Measurements from ENCODE around the gene PMP22. TPM values are rescaled to one million over a fixed set of nuclear protein-coding genes. Genes with fewer than 3 reads are reported as not detected.

The PMP22 gene
- total RNA-seq, 3 donors from 2014 or later (not counting 1 experiment from before 2014, with no cell fraction given): 5.7 TPM; not detected in 2

DNA sequence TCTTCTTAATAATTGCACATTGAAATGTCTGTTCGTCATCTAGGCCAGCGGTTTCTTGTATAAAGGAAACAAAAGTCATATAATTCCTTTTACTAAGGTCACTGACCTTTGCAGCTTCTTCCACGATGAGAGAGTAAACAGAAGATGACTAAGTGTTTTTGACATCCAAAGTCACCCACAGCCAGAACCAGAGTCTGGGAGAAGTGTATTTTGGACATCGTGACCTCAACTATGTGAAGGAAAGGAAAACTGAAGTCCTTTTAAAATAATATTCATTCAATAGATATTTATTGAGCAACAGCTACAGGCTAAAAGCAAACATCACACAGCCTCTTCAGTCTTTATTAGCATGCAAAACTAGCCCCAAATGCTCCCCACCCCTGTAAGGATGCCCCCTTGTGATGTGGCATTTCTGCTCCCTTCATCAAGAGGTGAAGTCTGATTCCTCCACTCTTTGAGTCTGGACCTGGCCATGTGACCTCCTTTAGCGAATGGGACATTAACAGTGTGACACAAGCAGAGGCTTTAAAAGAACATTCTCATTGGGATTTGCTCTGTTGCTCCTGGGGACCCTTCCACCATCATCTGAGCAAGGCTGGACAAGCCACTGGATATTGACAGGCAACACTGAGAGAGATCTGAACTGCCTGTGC is 8.1 kb upstream of the PMP22 start:
- H3K36me3 ChIP-seq (ENCODE audit: control insufficient read depth, insufficient read depth, low read length): no peaks in the 10 kb centered on the region
- no peak overlapping the region for H3K4me3 Mint-ChIP-seq
- H3K36me3 Mint-ChIP-seq: no peaks in the 10 kb centered on the region
- no peak for DNase-seq
- H3K9me3 ChIP-seq (ENCODE audit: control insufficient read depth, insufficient read depth, low read length): no peaks in the 10 kb centered on the region
- TF ChIP-seq, protein P1, sequence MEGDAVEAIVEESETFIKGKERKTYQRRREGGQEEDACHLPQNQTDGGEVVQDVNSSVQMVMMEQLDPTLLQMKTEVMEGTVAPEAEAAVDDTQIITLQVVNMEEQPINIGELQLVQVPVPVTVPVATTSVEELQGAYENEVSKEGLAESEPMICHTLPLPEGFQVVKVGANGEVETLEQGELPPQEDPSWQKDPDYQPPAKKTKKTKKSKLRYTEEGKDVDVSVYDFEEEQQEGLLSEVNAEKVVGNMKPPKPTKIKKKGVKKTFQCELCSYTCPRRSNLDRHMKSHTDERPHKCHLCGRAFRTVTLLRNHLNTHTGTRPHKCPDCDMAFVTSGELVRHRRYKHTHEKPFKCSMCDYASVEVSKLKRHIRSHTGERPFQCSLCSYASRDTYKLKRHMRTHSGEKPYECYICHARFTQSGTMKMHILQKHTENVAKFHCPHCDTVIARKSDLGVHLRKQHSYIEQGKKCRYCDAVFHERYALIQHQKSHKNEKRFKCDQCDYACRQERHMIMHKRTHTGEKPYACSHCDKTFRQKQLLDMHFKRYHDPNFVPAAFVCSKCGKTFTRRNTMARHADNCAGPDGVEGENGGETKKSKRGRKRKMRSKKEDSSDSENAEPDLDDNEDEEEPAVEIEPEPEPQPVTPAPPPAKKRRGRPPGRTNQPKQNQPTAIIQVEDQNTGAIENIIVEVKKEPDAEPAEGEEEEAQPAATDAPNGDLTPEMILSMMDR (IDR thresholded peaks at IDR 0.05): no peak
- H3K9me3 Mint-ChIP-seq: peaks cover 0 to 2% of the 10 kb centered on the region in 2 donors
- H3K4me1 ChIP-seq (ENCODE audit: control insufficient read depth, insufficient read depth, low read length): no peaks in the 10 kb centered on the region
- ATAC-seq: no peak
- intact Hi-C loops (cut with micrococcal nuclease): no loop called here
- H3K4me3 ChIP-seq (ENCODE audit: low read length): no peak overlapping the region
- no peak overlapping the region for H3K27ac ChIP-seq (ENCODE audit: low read length)
- H3K27me3 ChIP-seq (ENCODE audit: control insufficient read depth, insufficient read depth, low read length): peaks cover 3% of the 10 kb centered on the region
- no peak overlapping the region for H3K27ac Mint-ChIP-seq
- H3K4me1 Mint-ChIP-seq: no peaks in the 10 kb centered on the region
- 75% methylated on average over 4 of the region's 5 CpGs for WGBS (ENCODE audit: insufficient coverage)
- H3K27me3 Mint-ChIP-seq (ENCODE audit: low read depth in 2 of 2): peaks cover 2 to 9% of the 10 kb centered on the region in 2 donors

DNA sequence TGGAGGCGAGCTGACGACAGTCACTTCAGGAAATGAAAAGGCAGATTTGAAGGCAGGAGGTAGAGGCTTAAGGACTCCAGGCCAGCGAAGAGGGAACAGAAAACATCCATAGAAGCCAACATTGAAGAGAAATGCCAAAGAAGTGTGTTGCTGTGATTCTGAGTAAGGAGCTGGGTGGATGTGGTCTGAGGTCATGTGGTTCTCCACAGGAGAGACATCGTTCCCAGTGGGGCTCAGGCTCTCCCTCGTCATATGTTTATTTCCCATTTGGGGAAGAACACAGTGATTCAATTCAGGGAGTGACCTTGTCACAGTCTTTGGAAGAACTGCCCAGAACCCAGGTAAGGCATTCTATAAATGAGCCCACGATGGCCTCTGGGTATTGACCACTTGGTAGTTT is 6.6 kb upstream of the PMP22 start:
- H3K4me3 ChIP-seq (ENCODE audit: low read length): no peak overlapping the region
- Mint-ChIP-seq H3K36me3 (no peaks in the 10 kb centered on the region), H3K27me3 (ENCODE audit: low read depth in 2 of 2) (peaks cover 15 to 17% of the 10 kb centered on the region in 2 donors), H3K4me3 (no peak overlapping the region), H3K27ac (no peak overlapping the region), H3K9me3 (peaks cover 0 to 2% of the 10 kb centered on the region in 2 donors), H3K4me1 (no peaks in the 10 kb centered on the region)
- DNase-seq: no peak
- 81% methylated on average over 6 of the region's 6 CpGs for WGBS (ENCODE audit: insufficient coverage)
- ATAC-seq: no peak
- no peak overlapping the region for H3K27ac ChIP-seq (ENCODE audit: low read length)
- no peaks in the 10 kb centered on the region for H3K9me3 ChIP-seq (ENCODE audit: control insufficient read depth, insufficient read depth, low read length)
- TF ChIP-seq, protein P1 (IDR thresholded peaks at IDR 0.05): no peak
- H3K36me3 ChIP-seq (ENCODE audit: control insufficient read depth, insufficient read depth, low read length): no peaks in the 10 kb centered on the region
- H3K4me1 ChIP-seq (ENCODE audit: control insufficient read depth, insufficient read depth, low read length): no peaks in the 10 kb centered on the region
- intact Hi-C loops (cut with micrococcal nuclease): no loop called here
- H3K27me3 ChIP-seq (ENCODE audit: control insufficient read depth, insufficient read depth, low read length): no peaks in the 10 kb centered on the region

- no peak for ATAC-seq
- Histone ChIP-seq H3K4me1 (ENCODE audit: control insufficient read depth, insufficient read depth, low read length) (no peaks in the 10 kb centered on the region), H3K27me3 (ENCODE audit: control insufficient read depth, insufficient read depth, low read length) (no peaks in the 10 kb centered on the region), H3K27ac (ENCODE audit: low read length) (no peak overlapping the region), H3K36me3 (ENCODE audit: control insufficient read depth, insufficient read depth, low read length) (no peaks in the 10 kb centered on the region), H3K4me3 (ENCODE audit: low read length) (no peak overlapping the region), H3K9me3 (ENCODE audit: control insufficient read depth, insufficient read depth, low read length) (no peaks in the 10 kb centered on the region)
- Mint-ChIP-seq H3K4me3 (no peak overlapping the region), H3K4me1 (no peaks in the 10 kb centered on the region), H3K27me3 (ENCODE audit: low read depth in 2 of 2) (peaks cover 17 to 27% of the 10 kb centered on the region in 2 donors), H3K9me3 (no peaks in the 10 kb centered on the region), H3K27ac (no peak overlapping the region), H3K36me3 (no peaks in the 10 kb centered on the region)
- DNase-seq: no peak
- WGBS (ENCODE audit: insufficient coverage): 88% methylated on average over 9 of the region's 9 CpGs
- TF ChIP-seq, protein P1 (IDR thresholded peaks at IDR 0.05): no peak
- intact Hi-C loops (cut with micrococcal nuclease): no loop called here
Observed at GRCh38 chr17:15270628-15271381, 5.7 kb upstream of the PMP22 start.
